Cerebellar nuclear complex (tissue), 1 donor: Measurements from ENCODE around the gene NRARP.
"Not testable (repeated sequence)": the region's sequence is repeated elsewhere in the genome, so short reads cannot be mapped to it uniquely, and the experiment has no call there.

Source experiments
- DNase-seq, 2 experiments: peaks; one replicate each; lab custom pipeline; 2025; lab: John Stamatoyannopoulos, UW

Gene NRARP, protein sequence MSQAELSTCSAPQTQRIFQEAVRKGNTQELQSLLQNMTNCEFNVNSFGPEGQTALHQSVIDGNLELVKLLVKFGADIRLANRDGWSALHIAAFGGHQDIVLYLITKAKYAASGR

DNA sequence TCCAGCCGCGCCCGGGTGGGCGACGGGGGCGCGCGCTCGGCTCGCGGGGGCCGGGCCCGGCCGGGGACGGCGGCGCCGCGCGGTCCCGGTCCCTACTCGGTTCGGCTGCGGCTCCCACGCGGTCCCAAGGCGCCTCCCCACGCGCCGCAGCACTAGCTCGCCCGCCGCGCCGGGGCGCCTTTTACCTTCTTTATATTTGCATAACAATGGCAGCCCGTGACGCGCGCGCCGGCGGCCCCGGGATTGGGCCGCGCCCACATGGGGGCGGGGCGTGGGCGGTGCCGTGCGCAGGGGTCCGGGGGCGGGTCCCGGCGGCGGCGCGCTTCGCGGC is at the start of gene NRARP:
Gene NRARP (minus strand): TSS at position 154 of the 331 bp plus-strand sequence. CDS start 343 bp downstream, outside the sequence.
- peak in 1 of 2 experiments; percentile 4 for DNase-seq

DNA sequence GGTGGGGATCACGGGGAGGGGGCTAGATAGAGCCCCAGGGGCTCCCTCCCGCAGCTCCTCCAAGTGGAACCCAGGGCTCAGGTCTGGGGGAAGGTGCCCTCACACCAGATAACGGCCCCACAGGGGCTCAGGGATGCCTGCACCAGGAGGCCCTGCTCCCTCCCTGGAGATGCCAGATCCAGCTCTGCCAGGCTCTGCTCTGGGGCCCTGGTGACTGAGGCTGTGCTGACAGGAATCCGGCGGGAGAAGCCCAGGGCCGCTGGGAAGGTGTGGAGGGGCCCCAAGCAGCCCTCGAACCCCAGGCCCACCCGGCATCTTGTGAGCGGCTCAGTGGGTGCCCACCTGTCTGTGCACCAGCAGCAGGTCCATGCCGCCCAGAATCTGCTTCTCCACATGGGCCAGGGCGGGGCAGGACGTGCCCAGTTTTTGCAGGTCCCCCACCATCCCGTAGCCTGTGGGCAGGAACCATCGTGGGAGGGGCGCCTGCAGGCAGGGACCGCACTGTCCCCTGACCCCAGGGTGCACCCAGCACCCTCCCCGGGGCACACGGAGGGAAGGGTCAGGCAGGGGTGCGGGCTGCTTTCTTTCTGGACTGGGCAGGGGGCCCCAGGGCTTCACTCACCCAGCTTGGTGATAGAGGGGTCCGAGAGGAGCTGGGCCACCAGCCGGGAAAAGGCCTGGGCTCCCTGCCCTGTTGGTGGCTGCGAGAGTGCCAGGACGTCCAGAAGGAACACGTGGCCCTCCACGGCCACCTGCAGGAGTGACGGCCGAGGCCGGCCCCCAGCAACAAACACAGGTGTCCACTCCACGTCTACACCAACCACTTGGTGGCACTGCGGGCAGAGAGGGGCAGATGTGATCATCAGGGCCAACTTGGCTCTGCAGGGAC is 48.9 kb upstream of the NRARP start:
- DNase-seq: no peak

DNA sequence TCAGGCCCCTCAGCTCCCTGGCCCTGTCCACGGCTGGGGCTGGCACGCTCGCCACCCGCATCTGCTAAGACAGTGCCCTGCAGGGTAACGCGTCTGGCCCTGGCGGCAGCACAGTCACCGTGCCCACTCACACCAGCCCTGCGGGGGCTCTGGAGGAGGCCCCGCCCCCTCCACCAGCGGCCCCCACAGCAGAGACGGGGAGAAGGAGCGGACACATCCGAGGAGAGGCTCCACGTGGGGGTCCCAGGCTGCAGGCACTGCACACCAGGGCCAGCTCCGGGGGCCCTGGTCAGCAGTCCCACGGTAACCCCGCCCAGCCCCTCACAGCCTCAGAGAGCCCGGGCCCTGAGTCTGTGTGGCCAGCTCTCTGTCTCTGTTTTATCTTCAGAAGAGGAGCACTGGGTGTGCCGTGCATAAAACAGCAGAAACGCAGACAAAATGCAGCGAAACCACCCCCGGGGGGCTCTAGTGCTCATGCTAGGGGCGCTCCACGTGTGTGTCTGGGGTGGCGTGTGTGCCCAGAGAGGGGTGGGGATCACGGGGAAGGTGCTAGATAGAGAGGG is 47.5 kb upstream of the NRARP start:
- DNase-seq: no peak

DNA sequence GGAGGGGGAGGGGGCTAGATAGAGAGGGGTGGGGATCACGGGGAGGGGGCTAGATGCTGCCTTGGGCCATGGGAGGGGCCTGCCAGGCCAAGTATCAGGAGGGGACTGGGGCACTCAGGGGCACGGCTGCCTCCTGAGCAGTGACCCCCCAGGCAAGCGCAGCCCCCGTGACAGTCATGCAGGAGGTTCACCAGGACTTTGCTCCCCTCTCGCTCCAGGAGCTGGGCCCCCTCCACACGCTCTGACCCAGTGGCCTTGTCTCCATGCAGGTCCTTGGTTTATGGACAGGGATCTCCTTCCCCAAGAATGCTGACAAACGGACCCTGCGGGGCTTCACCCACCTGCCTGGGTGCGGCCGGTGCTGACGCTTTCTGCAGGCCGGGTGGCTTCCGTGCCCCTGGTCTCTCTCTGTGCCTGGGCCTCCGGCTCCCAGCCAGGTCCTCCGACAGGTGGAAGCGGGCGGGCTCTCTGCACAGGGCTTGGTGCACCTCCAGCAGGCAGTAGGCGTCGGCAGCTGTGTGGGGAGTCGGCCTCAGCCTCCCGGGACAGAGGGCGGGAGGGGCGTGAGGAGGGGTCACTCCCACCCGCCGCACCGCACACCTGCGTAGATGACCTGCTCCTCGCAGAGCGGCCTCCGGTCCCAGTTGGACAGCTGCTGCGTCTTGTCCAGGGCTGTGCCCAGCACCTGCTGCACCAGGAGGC is 46.8 kb upstream of the NRARP start:
- no peak for DNase-seq

DNA sequence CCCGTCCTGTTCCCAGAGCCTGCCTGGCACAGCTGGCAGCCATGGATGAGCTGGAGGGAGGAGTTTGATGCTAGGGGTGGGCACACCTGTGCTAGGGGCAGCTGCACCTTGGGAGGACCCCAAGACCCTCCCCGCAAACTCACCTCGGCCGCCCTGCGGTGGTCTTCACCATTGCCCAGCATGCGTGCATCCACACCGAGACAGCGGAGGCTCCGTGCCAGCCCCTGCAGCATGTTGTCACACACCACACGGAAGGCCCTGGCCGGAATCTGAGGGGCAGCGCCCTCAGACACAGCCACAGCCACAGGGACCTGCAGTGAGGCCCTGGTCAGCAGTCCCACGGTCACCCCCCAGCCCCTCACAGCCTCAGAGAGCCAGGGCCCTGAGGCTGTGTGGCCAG is 45.9 kb upstream of the NRARP start:
- DNase-seq: no peak

DNA sequence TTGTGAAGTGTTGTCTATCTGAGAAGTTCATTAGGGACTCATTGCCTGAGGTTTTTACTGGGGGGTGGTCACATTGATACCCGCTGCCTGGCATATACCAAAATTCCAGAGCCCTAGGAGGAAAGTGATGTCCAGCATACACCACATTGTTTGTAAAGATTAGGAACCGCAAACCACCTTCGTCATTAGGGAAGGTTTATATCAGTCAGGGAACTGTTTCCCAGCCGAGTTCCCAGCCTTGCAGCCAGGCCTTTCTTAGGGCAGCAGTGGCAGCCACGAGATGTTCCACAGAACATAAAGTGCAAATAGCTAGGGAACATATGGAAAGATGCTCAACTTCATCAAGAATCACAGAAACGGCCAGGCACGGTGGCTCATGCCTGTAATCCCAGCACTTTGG is 40.4 kb upstream of the NRARP start:
- no peak for DNase-seq

DNA sequence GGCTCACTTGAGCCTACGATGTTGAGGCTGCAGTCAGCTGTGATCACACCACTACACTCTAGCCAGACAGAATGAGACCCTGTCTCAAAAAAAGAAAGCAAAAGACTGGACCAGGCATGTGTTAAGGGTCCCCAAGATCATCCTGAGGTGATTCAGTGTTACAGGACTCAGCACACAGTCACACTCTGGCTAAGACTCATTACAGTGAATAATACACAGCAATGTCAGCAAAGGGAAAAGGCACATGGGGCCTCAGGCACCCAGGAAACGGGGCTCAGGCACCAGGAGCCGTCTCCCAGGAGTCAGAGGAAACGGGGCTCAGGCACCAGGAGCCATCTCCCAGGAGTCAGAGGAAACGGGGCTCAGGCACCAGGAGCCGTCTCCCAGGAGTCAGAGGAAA is 39.2 kb upstream of the NRARP start:
- no peak for DNase-seq

DNA sequence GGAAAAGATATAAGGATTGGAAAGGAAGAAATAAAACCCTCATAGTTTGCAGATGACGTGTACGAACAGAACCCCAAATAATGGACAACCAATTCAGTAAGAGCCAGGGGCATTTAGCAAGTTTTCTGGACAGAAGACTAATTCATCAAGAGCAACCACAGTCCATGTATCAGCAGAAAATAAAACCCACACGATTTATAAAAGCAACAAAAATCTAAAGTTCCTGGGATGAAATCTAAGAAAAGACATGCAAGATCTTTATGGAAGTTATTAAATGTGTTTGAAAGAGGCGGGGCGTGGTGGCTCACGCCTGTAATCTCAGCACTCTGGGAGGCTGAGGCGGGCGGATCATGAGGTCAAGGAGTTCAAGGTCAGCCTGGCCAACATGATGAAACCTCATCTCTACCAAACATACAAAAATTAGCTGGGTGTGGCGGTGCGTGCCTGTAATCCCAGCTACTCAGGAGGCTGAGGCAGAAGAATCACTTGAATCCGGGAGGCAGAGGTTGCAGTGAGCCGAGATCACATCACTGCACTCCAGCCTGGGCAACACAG is 37.9 kb upstream of the NRARP start:
- not testable (repeated sequence) for DNase-seq

DNA sequence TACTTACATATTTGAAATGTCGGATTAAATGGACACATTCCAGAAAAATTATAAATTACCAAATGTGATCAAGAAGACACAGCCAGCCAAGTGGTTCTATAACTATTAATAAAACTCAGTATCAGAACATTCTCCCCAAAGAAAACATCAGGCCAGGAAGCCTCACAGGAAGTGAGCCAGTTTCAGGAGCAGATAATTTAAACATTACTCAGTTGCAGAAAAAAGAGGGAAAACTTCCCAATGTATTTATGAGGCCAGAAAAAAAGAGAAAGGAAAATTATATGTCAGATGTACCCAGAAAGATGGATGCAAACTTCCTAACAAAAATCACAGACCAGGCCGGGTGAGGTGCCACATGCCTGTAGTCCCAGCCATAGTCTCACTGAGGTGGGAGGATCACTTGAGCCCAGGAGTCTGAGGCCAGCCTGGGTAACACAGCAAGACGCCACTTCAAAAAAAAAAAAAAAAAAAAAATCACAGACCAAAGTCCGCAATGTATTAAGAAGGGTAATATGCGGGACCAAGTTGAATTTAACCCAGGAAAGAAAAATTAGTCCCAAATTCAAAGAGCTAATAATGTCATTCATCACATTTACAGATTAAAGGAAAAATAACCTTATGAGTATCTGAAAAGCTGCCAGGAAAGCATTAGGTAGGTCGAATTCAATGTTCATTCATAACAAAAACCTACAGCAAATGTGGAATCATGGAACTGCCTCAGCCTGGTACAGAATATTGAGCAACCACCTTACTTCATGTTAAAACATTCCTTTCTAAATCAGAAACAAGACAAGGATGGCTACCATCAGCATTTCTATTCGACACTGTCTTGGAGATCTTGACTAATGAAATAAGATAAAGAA is 37.2 kb upstream of the NRARP start:
- DNase-seq: no peak

DNA sequence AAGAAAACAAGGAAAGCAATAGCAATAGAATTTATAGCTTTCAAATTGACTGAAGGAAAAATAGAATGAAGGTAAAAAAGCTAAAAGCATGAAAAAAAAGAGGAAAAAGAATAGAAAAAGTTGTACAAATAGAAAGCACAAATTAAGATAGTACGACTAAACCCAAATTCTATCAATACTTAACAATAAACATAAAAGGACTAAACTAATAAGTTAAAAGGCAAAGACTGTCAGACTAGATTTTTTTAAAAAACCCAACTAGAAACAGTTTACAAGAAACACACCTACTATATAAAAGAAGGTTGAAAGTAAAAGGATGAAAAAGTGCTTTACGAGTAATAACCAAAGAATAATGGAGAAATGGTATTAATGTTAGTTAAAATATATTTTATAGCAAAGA is 34.7 kb upstream of the NRARP start:
- DNase-seq: no peak

DNA sequence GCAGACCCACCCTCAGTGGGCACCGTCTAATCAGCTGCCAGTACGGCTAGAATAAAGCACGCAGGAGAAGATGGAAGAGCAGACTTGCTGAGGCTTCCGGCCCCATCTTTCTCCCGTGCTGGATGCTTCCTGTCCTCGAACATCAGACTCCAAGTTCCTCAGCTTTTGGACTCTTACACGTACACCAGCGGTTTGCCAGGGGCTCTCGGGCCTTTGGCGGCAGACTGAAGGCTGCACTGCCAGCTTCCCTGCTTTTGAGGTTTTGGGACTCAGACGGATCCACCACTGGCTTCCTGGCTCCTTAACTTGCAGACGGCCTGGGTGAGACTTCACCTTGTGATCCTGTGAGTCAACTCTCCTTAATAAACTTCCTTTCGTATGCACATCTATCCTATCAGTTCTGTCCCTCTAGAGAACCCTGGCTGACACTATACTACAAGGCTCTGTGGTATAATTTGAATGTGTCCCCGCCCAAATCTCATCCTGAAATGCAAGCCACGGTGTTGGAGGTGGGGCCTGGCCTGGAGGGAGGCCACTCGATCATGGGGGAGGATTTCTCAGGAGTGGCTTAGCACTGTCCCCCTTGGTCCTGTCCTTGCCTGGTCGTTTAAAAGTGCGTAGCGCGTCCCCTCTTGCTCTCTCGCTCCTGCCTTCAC is 31.1 kb upstream of the NRARP start:
- no peak for DNase-seq

DNA sequence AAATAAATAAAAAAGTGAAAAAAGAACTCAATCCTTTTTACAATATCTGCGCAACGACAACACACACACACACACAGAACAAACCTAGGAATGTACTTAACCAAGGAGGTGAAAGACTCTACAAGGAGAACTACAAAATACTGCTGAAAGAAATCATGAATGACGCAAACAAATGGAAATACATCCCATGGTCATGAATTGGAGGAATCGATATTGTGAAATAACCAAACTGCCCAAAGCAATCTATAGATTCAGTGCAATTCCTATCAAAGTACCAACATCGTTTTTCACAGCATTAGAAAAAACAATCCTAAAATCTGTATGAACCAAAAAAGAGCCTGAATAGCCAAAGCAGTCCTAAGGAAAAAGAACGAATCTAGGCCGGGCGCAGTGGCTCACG is 29.9 kb upstream of the NRARP start:
- DNase-seq: no peak

DNA sequence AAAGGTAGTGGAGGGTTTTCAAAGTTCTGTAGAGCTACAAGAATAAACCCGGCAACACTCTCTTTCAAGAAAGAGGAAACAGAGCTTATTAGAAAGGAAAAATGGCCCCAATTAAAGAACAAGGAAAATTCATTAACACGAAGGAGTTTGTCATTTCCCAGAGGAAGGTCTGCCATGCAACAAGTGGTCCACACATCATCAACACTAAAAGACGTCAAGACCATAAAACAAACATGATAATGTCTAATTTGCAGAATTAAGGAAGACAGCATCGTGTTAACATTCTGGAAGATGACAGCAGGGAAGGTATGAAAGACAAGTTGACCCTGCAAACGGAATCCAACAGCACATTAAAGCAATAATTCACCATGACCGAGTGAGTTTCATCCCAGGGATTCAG is 28.6 kb upstream of the NRARP start:
- DNase-seq: no peak

DNA sequence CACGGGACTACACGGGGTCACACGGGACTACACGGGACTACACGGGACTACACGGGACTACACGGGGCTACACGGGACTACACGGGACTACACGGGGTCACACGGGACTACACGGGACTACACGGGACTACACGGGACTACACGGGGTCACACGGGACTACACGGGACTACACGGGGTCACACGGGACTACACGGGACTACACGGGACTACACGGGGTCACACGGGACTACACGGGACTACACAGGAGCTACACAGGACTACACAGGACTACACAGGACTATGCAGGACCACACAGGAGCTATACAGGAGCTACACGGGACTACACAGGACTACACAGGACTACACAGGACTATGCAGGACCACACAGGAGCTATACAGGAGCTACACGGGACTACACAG is 27.5 kb upstream of the NRARP start:
- not testable (repeated sequence) for DNase-seq

DNA sequence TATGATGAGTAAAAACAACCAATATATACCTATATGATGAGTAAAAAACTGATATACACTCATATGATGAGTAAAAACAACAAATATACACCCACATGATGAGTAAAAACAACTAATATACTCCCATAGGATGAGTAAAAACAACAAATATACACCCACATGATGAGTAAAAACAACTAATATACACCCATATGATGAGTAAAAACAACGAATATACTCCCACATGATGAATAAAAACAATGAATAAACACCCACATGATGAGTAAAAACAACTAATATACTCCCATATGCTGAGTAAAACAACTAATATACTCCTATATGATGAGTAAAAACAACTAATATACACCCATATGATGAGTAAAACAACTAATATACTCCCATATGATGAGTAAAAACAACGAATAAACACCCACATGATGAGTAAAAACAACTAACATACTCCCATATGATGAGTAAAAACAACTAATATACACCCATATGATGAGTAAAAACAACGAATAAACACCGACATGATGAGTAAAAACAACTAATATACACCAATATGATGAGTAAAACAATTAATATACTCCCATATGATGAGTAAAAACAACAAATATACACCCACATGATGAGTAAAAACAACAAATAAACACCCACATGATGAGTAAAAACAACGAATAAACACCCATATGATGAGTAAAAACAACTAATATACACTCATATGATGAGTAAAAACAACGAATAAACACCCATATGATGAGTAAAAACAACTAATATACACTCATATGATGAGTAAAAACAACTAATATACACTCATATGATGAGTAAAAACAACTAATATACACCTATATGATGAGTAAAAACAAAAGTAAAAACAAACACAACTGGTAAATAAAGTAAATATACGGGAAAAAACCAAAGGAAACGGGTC is 25.8 kb upstream of the NRARP start:
- DNase-seq: not testable (repeated sequence)

DNA sequence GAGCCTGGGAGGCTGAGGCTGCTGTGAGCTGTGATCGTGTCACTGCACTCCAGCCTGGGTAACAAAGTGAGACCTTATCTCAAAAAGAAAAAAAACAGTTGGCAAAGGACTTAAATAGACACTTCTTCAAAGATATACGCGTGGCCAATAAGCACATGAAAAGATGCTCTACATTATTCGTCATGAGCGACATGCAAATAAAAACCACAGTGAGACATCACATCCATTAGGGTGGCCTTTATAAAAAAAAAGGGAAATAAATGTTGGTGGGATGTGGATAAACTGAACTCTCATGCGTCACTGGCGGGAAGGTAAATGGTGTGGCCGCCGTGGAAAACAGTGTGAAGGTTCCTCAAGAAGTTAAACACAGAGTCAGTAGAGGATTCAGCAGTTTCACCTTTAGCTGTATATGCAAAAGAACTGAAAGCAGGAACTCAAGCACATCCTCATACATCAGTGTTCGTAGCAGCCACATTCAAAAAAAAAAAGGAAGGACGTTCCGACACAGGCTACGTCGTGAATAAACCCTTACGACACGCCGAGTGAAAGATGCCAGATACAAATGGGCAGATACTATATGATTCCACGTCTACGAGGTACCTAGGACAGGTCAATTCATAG is 24.5 kb upstream of the NRARP start:
- no peak for DNase-seq

DNA sequence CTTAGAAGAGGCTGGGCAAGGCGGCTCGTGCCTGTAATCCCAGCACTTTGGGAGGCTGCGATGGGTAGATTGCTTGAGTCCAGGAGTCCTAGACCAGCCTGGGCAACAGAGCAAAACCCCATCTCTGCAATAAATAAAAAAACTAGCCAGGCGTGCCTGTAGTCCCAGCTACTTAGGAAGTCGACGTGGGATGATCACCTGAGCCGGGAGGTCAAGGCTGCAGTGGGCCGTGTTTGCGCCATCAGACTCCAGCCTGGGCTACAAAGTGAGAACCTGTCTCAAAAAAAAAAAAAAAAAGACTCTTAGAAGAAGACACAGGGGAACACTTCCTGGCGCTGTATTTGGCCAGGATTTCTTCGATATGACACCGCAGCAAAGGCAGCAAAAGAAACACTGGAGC is 23.7 kb upstream of the NRARP start:
- DNase-seq: no peak

DNA sequence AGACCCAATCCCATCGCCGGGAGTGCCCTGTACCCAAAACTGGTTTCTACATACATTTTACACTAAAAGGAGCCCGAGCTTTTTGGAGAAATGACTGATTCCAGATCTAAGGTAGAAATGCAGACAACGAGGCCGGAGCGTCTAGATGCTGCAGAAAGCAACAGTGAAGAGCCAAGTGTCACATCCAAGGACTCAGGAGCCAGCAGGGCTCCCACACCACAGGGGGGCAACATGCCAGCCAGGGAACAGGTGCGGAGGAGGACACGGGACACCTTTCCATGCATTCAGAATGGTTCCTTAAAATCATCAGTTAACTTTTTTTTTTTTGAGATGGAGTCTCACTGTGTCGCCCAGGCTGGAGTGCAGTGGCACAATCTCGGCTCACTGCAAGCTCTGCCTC is 23.1 kb upstream of the NRARP start:
- DNase-seq: no peak

DNA sequence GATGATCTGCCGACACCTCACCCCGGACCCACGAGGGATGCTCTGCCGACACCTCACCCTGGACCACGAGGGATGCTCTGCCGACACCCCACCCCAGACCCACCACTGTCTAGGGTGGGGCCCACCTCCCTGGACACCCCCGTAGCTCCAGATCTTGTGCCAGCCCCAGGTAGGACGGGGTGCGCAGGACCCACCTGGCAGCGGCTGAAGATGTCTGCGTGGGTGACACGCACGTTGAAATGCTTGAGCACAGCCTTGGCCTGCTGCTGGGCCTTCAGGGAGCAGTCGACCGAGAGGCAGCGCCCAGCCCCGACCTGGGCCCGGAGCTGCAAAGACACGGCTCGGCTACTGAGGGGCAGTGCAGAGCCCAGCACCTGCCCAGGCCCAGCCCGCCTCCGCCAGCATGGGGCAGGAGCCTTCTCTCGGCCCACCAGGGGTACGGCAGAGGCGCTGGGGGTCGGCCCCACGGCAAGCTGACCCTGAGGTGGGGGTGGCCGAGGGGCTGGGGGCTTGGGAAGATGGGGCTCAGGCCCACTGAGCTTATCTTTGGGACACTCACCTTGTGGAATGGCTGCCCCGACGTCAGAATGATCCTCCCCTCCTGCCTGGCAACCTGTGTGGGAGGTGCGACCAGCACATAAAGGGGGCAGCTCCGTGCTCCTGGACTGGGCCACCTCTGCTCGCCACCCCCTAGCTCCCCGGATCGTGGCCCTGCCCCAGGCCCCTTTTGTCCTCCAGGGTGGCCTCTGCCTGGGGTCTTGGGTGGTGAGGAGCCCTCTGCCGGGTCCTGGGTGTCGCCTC is 21.7 kb upstream of the NRARP start:
- DNase-seq: no peak
